ENCODE results near the gene ARF3.
A peak's percentile ranks its signal among the peaks of the same experiment; 100 is the strongest.

Gene ARF3

DNA sequence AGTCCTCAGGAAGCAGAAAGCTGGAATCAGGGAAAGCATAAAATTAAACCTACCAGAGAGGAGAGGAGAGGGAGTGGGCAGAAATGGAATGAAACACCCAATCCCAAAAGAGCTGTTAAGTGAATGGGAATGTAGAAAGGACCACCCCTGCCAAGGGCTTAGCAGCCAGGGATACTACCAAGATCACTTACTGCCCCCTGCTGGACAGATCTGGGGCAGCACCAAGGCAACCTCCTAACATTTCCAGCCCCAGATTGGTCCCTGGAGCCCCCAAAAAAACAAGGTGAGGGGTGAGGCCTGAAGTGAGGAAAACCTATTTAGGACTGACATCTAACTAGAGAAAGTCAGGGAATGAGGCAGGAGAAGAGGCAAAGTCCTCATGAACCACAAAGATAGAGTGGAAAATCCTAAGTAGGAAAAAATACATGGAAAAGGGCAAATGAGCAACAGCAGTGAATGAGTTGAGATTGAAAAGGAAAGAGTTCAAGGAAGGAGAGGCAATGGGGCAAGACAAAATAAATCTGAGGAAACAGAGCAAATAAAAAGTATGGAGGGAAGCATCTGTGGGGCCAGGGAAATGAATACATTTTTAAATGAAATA, 20.8 kb downstream of the ARF3 start:
- peak; percentile 46 for FAIRE-seq
- DNase-seq (ENCODE audit: insufficient read length), result peak; percentile 74
- no peak for TF ChIP-seq TAF1 (IDR thresholded peaks at IDR 0.05; ENCODE audit: borderline replicate concordance, low read depth, low read length)
- no peak for TF ChIP-seq POLR2AphosphoS5 (IDR thresholded peaks at IDR 0.05; ENCODE audit: low read depth, low read length)
- TF ChIP-seq POLR2A (IDR thresholded peaks at IDR 0.05; ENCODE audit: low read depth, low read length), result no peak

DNA sequence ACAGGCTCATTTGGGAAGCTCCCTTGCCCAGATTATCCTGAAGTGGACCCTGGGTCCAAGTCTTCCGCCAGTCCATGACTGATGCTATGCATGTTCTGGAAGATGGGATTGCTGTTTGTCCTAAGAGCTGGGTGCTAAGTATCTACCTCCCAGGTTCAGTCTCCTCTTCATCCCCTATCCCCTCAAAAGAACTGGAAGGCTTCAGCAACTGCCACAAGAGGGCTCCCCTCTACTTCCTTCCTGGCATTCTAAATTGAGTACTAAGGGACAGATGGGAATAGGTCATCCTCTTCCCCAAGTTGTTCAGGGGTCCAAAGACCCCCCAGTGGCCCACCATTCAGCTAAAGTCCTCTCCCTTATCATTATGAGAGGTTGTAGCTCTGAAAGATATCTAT, 23.0 kb downstream of the ARF3 start:
- DNase-seq (ENCODE audit: insufficient read length) (no peak), FAIRE-seq (no peak)
- TF ChIP-seq POLR2A (IDR thresholded peaks at IDR 0.05; ENCODE audit: low read depth, low read length) (no peak), TAF1 (IDR thresholded peaks at IDR 0.05; ENCODE audit: borderline replicate concordance, low read depth, low read length) (no peak), POLR2AphosphoS5 (IDR thresholded peaks at IDR 0.05; ENCODE audit: low read depth, low read length) (no peak)

DNA sequence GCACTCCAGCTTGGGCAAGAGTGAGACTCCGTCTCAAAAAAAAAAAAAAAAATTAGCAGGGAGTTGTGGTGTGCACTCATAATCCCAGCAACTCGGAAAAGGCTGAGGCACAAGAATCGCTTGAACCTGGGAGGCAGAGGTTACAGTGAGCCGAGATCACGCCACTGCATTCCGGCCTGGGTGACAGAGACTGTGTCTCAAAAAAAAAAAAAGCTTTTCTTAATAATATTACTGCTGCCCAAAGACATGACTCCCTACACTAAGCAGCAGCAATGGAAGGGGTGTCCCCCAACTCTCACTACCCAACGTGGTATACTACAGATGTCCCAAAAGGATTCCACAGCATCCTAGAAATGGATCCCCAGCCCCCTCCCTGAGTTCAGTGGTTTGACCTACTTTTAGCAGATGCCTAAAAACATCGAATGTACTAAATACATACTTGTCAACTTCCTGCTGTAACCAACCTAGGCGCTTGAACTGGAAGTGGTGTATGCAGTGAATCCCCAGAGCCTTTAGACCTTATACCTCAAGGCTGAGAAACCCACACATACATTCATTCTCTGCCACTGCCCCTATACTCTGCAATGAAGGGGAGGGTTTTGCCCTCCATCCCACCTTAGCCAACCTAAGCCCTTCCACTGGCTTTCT, 23.5 kb downstream of the ARF3 start:
- no peak for TF ChIP-seq POLR2A (IDR thresholded peaks at IDR 0.05; ENCODE audit: low read depth, low read length)
- no peak for TF ChIP-seq TAF1 (IDR thresholded peaks at IDR 0.05; ENCODE audit: borderline replicate concordance, low read depth, low read length)
- no peak for TF ChIP-seq POLR2AphosphoS5 (IDR thresholded peaks at IDR 0.05; ENCODE audit: low read depth, low read length)
- DNase-seq (ENCODE audit: insufficient read length) (no peak), FAIRE-seq (no peak)

DNA sequence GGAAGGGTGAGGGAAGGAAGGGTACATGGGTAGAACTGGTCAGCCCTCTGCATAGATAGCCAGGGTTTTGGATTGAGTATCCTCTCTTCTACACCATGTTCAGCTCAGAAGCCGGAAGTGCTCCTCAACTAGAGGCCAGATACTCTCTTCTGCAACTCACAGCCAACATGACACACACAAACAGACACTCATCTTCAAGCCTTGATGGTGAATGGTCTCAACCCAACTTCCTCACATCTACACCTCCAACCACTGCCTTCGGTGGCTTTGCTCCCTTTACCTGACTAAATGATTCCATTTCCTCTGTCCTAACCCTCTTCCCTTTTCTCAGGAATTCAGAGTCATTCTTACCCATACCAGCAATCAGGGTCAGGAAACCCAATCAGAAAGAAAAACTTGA, 24.4 kb downstream of the ARF3 start:
- no peak for FAIRE-seq
- DNase-seq (ENCODE audit: insufficient read length), result no peak
- no peak for TF ChIP-seq TAF1 (IDR thresholded peaks at IDR 0.05; ENCODE audit: borderline replicate concordance, low read depth, low read length)
- TF ChIP-seq POLR2AphosphoS5 (IDR thresholded peaks at IDR 0.05; ENCODE audit: low read depth, low read length), result no peak
- no peak for TF ChIP-seq POLR2A (IDR thresholded peaks at IDR 0.05; ENCODE audit: low read depth, low read length)

DNA sequence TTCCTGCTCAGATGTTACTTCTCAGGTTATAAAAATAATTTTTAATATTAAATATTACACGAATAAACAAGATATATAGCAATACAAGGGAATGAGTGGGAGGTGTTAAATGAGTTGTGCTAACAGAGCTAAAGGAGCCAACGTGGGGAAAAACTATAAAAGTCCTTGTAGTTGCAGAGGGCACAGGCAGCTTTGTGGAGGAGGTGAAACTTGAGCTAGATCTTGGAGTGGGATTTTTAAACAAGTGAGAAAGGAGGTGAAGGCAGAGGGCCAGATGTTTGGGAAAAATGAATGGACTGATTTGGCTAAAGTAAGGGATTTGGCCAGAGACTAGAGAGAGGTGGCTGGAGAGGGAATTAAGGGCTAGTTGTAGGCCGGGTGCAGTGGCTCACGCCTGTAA, 26.8 kb downstream of the ARF3 start:
- no peak for DNase-seq (ENCODE audit: insufficient read length)
- no peak for FAIRE-seq
- TF ChIP-seq POLR2AphosphoS5 (IDR thresholded peaks at IDR 0.05; ENCODE audit: low read depth, low read length) (no peak), TAF1 (IDR thresholded peaks at IDR 0.05; ENCODE audit: borderline replicate concordance, low read depth, low read length) (no peak), POLR2A (IDR thresholded peaks at IDR 0.05; ENCODE audit: low read depth, low read length) (no peak)

DNA sequence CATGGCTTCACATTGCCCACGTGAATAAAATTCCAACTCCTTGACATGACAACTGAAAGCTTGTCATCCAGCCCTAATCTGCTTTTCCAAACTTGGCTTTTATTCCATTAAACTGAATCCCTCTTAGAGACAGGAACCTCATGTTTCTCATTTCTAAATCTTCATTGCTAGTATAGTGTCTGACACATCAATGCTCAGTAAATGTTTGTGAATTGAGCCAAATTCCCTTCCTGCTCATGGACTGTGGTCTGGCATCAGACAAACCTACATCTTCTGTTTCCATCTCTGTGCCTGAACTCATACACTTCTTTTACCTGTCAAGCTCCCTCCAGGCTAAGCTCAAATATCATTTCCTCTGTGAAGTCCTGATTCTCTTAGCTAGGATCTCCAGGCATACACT, 27.7 kb downstream of the ARF3 start:
- DNase-seq (ENCODE audit: insufficient read length) (no peak), FAIRE-seq (no peak)
- no peak for TF ChIP-seq POLR2A (IDR thresholded peaks at IDR 0.05; ENCODE audit: low read depth, low read length)
- TF ChIP-seq TAF1 (IDR thresholded peaks at IDR 0.05; ENCODE audit: borderline replicate concordance, low read depth, low read length), result no peak
- no peak for TF ChIP-seq POLR2AphosphoS5 (IDR thresholded peaks at IDR 0.05; ENCODE audit: low read depth, low read length)

DNA sequence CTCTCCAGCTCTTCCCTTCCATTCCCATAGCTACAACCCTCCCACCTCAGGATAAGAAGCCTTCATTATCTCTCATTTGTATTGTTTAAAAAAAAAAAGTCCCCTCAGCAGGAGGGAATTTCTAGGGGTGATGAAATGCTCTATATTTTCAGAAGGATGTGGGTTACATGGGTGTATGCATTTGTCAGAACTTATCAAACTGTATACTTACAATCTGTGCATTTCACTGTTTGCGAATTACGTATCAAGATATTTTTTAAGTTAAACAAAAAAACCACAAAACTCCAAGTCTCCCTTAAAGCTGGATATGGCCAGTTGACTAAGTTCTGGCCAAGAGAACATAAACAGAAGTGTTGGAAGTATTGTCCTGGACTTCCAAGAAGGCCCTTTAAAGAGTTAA, 30.0 kb downstream of the ARF3 start:
- TF ChIP-seq TAF1 (IDR thresholded peaks at IDR 0.05; ENCODE audit: borderline replicate concordance, low read depth, low read length), result no peak
- TF ChIP-seq POLR2AphosphoS5 (IDR thresholded peaks at IDR 0.05; ENCODE audit: low read depth, low read length), result no peak
- no peak for TF ChIP-seq POLR2A (IDR thresholded peaks at IDR 0.05; ENCODE audit: low read depth, low read length)
- peak; percentile 17 for FAIRE-seq
- DNase-seq (ENCODE audit: insufficient read length), result no peak

DNA sequence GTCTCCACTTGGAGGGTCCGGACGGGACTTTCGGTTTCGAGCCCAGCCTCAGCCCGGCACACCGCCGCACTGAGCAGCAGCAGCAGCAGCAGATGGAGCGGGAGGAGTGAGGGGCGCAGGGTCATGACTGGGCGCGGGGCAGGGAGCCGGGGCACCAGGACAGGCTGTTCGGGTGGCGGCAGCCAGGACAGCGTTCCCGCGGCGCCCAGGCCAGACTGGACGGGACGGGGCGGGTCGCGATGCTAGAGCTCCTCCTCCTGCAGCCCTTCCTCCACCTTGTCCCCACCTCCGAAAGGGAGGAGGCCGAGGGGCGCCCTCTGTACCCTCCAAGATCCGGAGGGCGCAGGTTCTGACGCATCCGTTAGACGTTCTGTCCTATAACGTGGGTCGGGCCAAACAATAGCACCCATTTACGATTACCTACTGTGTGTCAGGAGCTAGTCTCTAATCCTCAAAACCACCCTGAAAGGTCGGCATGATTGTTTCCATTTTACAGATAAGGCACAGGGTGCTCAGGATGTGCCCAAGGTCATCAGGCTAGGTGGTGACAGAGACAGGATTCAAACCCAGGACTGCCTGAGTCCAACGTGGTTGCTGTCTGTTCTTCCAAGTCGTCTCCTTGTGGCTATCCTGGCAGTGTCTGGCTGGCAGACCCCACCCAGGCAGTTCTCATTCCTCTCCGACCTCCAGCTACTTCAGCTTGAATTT, 31.8 kb downstream of the ARF3 start, which contains the start of gene FKBP11:
Gene FKBP11 (minus strand): TSS at position 189 of the 708 bp plus-strand sequence. CDS start 64 bp downstream, at position 125.
- FAIRE-seq, result peak; percentile 92
- DNase-seq (ENCODE audit: insufficient read length), result peak; percentile 72
- peak; percentile 88 for TF ChIP-seq POLR2A (IDR thresholded peaks at IDR 0.05; ENCODE audit: low read depth, low read length)
- peak; percentile 69 for TF ChIP-seq TAF1 (IDR thresholded peaks at IDR 0.05; ENCODE audit: borderline replicate concordance, low read depth, low read length)
- peak; percentile 88 for TF ChIP-seq POLR2AphosphoS5 (IDR thresholded peaks at IDR 0.05; ENCODE audit: low read depth, low read length)

DNA sequence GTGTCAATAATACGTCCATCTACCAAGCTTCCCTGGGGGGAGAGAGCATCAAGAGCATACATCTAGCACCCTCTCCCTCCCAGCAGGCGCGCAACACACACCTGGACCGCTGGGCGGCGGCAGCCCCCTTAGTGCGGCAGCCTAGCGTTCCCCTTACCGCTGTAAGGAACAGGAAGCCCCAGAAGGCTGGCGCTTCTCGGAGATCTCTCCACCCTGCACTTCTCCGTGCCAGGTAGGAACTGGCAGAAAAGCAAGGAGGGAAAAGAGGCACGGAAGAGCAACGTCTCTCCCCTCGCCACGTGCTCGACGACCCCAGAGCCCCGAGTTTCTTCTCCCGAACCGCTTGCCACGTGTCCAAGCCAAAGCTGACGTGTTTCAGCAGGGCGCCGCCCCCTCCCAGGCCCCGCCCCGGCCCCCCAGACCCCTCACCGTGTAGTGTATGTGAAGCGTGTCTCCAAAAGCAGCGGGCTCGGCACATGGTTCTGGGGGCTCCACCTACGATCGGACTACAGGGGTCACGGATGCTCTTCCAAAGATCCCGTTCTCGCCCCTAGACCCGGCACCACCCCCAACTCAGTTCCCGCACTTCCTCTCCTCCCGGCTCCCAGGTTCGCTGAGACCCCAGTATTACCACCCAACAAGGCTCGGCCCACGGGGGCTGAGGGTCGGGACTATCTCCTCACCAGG, 32.5 kb downstream of the ARF3 start:
- DNase-seq (ENCODE audit: insufficient read length), result peak; percentile 75
- FAIRE-seq, result peak; percentile 82
- TF ChIP-seq TAF1 (IDR thresholded peaks at IDR 0.05; ENCODE audit: borderline replicate concordance, low read depth, low read length), result no peak
- TF ChIP-seq POLR2A (IDR thresholded peaks at IDR 0.05; ENCODE audit: low read depth, low read length), result peak; percentile 2

DNA sequence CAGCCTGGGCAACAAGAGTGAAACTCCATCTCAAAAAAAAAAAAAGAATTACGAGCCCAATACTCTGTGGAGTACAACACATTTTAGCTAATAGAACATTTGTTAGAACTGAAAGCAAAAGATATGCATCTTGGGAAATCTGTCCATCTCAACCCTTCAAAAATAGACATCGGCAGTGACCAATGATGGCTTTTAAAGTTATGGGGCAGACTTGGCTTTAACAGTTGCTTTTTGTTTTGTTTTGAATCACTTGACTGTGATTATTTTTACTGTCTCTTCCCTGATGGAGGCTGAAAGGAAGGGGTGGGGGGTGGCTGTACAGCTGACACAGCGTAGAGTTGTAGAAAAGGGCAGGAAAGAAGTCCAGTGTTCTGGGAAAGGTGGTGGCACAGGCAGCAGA, 34.2 kb downstream of the ARF3 start:
- FAIRE-seq, result no peak
- TF ChIP-seq POLR2AphosphoS5 (IDR thresholded peaks at IDR 0.05; ENCODE audit: low read depth, low read length), result no peak
- no peak for TF ChIP-seq POLR2A (IDR thresholded peaks at IDR 0.05; ENCODE audit: low read depth, low read length)
- no peak for TF ChIP-seq TAF1 (IDR thresholded peaks at IDR 0.05; ENCODE audit: borderline replicate concordance, low read depth, low read length)
- no peak for DNase-seq (ENCODE audit: insufficient read length)

DNA sequence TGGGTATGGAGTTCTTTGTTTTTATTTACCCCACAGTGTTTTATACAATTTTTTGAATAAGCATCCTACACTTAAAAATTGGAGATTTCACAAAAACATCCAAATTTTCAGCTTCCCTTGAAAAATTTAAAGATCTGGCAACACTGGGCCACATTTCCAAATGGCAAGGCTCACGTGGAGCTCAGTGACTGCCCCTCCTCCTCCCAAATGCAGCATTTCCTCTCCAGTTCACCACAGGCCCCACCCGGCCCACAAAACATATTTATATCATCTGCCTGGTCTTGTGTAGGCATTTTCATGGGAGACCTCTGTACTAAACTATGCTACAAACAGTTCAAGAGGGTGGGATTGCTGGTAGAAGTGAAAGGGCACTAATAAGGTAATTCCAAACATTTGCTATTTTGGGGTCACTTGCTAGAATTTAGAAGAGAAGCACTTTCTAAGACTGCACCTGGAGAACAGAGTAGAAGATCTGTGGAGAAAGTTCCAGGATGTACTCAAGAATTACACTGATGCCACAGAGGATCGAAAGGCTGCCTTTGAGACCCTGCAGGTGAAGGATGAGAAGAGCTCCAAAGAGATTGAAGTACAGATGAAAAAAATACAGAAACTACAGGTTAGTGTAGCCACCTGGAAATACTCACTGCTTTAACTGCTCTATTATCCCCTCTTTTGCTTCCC, 39.3 kb downstream of the ARF3 start:
- FAIRE-seq, result no peak
- TF ChIP-seq POLR2A (IDR thresholded peaks at IDR 0.05; ENCODE audit: low read depth, low read length) (no peak), TAF1 (IDR thresholded peaks at IDR 0.05; ENCODE audit: borderline replicate concordance, low read depth, low read length) (no peak), POLR2AphosphoS5 (IDR thresholded peaks at IDR 0.05; ENCODE audit: low read depth, low read length) (no peak)
- no peak for DNase-seq (ENCODE audit: insufficient read length)

All from GM12892 (cell line).